ENCODE measurements around the gene KCNMA1.

The KCNMA1 gene

DNA sequence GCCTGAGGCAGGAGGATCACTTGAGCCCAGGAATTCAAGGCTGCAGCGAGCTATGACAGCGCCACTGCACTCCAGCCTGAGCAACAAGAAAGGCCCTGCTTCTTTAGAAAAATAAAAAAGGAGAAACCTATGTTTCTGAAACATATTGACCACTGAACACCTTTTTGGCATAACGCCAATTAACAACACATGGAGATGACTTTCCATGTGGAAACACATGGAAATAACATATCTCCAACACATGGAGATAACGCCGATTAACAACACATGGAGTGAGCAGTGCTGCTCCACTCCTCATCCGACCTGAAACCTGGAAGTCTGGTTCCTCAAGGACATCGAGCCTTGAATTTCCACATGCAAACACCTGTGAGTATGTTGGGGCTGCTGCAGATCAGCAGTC, 126.9 kb downstream of the KCNMA1 start:
- no peak for DNase-seq (ENCODE audit: low read depth, low spot score)

GRCh38 chr10:77510294-77510693, 127.3 kb downstream of the KCNMA1 start:
- DNase-seq (ENCODE audit: low read depth, low spot score) = no peak

DNA sequence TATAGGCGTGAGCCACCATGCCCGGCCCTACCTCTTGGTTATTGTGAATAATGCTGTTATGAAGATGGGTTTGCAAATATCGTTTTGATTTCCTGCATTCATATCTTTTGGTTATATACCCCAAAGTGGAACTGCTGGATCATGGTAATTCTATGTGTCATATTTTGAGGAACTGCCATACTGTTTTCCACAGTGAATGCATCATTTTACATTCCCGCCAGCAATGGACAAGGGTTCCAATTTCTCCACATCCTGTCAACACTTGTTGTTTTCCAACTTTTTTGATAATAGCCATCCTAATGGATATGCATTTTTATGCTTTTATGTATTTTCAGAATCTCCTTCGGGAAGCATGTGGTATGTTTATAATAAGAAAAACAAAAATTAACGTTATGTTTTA, 128.2 kb downstream of the KCNMA1 start:
- no peak for DNase-seq (ENCODE audit: low read depth, low spot score)

GRCh38 chr10:77507291-77507880, 130.2 kb downstream of the KCNMA1 start:
- peak; percentile 26 for DNase-seq (ENCODE audit: low read depth, low spot score)

GRCh38 chr10:77506517-77507200, 130.9 kb downstream of the KCNMA1 start:
- DNase-seq (ENCODE audit: low read depth, low spot score) = no peak

GRCh38 chr10:77505431-77506334, 131.9 kb downstream of the KCNMA1 start:
- no peak for DNase-seq (ENCODE audit: low read depth, low spot score)

GRCh38 chr10:77504873-77505257, 132.7 kb downstream of the KCNMA1 start:
- no peak for DNase-seq (ENCODE audit: low read depth, low spot score)

GRCh38 chr10:77504196-77504872, 133.3 kb downstream of the KCNMA1 start:
- no peak for DNase-seq (ENCODE audit: low read depth, low spot score)

DNA sequence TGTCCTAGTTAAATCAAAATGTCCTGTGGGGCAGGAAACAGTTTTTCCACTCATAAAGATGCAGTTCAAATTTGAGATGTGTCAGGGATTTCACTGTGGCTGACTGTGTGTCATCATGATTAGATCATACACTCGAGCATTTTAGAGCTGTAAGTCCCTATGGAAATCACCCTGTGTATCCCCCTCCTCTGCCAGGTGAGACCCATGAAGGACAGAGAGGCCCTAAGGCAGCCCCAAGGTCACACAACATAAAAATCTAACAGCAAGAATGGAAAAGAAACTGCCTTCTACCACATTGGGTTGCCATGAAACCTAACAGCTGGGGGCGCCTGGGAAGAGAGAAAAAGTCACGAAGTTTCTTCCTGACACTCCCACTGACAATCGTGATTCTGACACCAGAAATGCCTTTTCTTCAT, 135.8 kb downstream of the KCNMA1 start:
- no peak for DNase-seq (ENCODE audit: low read depth, low spot score)

- no peak for DNase-seq (ENCODE audit: low read depth, low spot score)
These were observed 136.3 kb downstream of the KCNMA1 start for GRCh38 chr10:77501152-77501845.

DNA sequence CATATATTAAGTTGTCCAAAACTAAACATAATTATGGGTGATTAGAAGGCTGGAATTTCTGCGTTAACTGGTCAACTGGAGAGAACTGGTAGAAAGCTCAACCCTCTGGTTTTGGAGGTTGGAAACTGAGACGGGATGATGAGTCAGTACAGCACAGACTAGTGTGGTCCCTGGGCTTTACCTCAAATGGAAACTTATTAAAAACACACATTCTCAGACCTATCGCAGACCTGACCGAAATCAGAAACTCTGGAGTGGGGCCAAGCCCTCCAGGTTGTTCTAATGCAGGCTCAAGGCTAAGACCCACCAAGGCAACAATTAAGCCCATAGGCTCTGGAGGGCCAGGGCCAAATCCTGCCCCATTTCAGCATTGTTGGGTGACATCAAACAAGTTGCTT, 136.9 kb downstream of the KCNMA1 start:
- no peak for DNase-seq (ENCODE audit: low read depth, low spot score)

GRCh38 chr10:77498829-77499228, 138.8 kb downstream of the KCNMA1 start:
- no peak for DNase-seq (ENCODE audit: low read depth, low spot score)

GRCh38 chr10:77498210-77498609, 139.4 kb downstream of the KCNMA1 start:
- DNase-seq (ENCODE audit: low read depth, low spot score) = no peak

GRCh38 chr10:77497748-77498147, 139.9 kb downstream of the KCNMA1 start:
- DNase-seq (ENCODE audit: low read depth, low spot score) = no peak

- no peak for DNase-seq (ENCODE audit: low read depth, low spot score)
These were observed 140.6 kb downstream of the KCNMA1 start for GRCh38 chr10:77496941-77497420.

DNA sequence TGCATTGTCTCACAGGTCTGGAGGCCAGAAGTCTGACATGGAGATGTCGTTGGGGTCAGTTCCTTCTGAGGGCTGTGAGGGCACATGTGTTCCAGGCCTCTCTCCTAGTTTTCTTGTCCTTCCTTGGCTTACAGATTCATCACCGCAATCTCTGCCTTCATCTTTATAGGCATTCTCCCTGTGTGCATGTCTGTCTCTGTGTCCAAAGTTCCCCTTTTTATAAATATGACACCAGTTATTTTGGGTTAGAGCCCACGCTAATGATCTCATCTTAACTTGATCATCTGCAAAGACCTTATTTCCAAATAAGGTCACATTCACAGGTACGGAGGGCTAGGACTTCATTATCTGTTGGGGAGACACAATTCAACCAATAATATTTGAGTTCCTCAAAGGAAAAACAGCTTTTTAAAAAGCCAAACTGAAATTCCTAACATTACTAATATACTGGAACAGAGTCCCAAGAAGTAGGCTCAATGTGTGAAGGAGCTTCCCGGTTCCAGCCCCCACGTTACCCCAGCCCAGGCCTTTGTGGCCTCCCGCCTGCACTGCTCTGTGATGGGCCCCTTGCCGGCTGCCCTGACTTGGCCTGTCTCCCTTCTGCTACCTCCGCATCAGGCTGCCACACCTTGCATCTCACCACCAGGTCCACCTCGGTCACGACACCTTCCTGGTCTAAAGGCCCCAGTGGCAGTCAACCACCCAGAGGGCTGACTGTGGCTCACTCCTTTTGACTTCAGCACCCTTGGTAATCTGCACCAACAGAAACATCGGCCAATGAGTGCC, 142.7 kb downstream of the KCNMA1 start:
- no peak for DNase-seq (ENCODE audit: low read depth, low spot score)

- peak; percentile 52 for DNase-seq (ENCODE audit: low read depth, low spot score)
These were observed 143.3 kb downstream of the KCNMA1 start for GRCh38 chr10:77494327-77494726.

DNA sequence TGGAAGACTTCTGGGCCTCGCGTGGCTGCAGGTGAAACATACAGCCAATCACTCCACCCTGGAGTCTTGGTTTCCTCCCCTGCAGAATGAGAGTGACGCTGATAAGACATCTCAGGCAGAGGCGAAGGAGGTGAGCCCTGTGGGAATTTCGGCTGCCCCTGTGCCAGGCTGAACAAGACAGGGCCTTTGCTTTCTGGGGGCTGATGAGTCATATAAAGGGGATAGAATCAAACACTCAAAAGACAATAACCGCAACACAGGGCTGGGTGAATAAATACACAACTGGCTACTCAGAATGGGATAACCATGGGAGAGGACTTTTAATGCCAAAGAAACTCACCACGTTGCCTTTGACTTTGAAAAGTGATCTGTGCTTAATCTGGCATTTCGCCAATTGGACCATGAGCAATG, 143.8 kb downstream of the KCNMA1 start:
- DNase-seq (ENCODE audit: low read depth, low spot score) = no peak

DNA sequence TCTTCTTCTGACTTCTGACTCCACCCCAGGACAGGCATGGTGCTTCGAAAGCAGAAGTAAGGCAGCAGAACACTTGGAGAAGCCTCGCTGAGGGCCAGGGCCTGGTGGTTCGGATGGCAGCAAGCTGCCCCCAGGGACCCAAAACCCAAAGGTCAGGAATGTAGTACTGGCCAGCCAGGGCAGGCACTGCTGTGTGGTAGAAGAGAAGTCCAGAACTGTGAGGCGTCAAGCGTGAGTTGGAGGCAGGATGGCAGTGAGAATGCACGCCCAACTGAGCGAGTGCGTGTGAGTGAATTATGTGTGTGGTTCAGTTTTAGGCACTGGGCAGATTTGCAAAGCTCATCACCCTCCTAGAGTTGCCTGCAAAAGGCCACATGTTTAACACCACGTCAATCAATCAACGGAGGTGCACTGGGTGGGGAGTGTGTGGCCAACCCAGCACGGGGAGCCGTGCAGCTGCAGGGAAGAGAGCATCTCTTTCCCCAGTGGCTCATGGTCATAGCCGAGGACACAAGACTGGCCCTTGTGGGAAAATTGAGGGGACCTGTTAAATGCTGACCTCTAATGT, 144.3 kb downstream of the KCNMA1 start:
- no peak for DNase-seq (ENCODE audit: low read depth, low spot score)

DNA sequence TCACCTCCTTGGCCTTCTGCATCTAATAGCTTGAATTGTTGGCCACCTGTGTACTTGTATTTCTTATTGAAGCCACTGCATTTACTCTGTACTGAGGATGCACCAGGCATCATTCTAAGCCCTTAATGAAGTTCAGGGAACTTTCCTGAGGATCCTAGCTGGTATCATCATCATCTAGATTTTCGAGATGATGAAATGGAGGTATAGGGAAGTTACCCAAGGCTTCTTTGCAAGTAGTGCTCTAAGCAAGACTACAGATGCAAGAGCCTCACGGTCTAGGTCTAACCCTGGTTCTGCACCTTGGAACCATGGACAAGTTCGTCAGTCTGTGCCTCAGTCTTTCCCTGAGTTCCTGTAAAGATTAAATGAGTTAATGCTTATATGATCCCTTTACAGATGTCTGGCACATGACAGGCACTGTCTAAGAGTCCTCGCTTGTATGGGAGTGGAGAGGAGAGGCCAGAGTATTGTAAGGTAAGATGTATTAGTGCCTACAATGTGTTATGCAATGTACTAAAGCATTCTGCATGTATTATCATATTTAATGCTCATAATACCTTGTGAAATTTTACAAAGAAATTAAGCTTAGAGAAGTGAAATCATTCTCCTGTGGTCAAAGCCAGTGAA, 145.1 kb downstream of the KCNMA1 start:
- no peak for DNase-seq (ENCODE audit: low read depth, low spot score)

Data from ELF-1 (cell line).